ENCODE data around the gene ZNF273.
"Not testable (repeated sequence)": the region's sequence is repeated elsewhere in the genome, so short reads cannot be mapped to it uniquely, and the experiment has no call there.

Gene ZNF273

GRCh38 chr7:64944667-64945502, 41.8 kb downstream of the ZNF273 start:
- DNase-seq (ENCODE audit: low read depth in 2 of 2, low spot score in 1 of 2): not testable (repeated sequence)

DNA sequence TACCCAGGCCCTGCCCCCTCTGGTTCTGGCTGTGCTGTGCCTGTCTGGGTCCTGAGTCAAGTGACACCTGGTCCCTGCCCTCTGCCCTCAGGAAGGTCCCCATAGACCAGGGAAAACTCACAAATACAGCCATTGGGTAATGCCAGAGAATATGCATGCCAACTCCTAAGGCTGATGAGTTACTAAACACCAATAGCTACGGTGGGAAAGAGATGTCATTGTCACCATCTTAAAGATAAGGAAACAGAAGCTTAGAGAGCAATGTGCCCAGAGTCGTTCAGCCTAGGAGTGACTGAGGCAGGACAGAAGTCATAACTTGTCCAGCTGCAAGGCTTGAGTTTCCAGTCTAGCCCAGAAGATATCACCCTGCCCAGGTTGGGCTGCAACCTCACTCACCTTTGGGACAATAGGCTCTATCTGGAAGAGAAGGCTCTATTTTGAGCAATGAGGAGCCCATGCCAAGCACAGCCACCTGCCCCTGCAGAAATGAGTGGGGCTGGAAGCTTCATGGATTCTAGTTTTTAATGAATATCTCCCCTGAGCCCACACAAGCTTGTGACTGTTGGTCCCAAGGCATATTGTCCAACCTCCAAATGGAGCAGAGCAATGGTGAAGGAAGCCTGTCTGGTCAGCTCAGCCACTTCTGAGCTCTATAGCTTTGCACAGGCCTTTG, 42.6 kb downstream of the ZNF273 start:
- no peak for DNase-seq (ENCODE audit: low read depth in 2 of 2, low spot score in 1 of 2)

GRCh38 chr7:64946772-64947171, 43.7 kb downstream of the ZNF273 start:
- DNase-seq (ENCODE audit: low read depth in 2 of 2, low spot score in 1 of 2): no peak

GRCh38 chr7:64947252-64948000, 44.4 kb downstream of the ZNF273 start:
- no peak for DNase-seq (ENCODE audit: low read depth in 2 of 2, low spot score in 1 of 2)

- not testable (repeated sequence) for DNase-seq (ENCODE audit: low read depth in 2 of 2, low spot score in 1 of 2)
Measured at GRCh38 chr7:64948774-64949173, 45.7 kb downstream of the ZNF273 start.

- DNase-seq (ENCODE audit: low read depth in 2 of 2, low spot score in 1 of 2): not testable (repeated sequence)
Measured at GRCh38 chr7:64950673-64951072, 47.6 kb downstream of the ZNF273 start.

GRCh38 chr7:64951250-64951848, 48.3 kb downstream of the ZNF273 start:
- no peak for DNase-seq (ENCODE audit: low read depth in 2 of 2, low spot score in 1 of 2)

- DNase-seq (ENCODE audit: low read depth in 2 of 2, low spot score in 1 of 2): no peak
Measured at GRCh38 chr7:64959072-64959747, 56.1 kb downstream of the ZNF273 start.

DNA sequence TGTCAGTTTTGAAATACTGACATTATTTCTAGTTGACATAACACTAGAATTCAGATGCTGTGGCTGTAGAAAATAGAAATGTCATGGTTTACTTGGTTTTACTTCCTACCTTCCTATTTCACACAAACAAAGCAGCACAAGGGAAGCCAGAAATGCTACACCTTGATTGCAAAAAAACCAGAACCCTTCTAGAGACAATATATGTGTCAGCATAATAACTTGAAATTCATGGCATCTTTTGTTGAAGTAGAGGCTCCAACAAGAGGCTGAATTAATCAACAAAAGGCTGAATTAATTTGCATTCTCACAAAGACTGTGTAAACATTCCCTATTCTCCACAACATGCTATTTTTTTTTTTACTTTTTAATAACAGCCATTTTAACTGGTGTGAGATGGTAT, 62.5 kb downstream of the ZNF273 start:
- no peak for DNase-seq (ENCODE audit: low read depth in 2 of 2, low spot score in 1 of 2)

GRCh38 chr7:64978497-64979203, 75.6 kb downstream of the ZNF273 start:
- DNase-seq (ENCODE audit: low read depth in 2 of 2, low spot score in 1 of 2): no peak
